Erythroblast (primary cell): ENCODE measurements around the gene CCAR1.

Source experiments
- GATA1 ChIP-seq: IDR thresholded peaks from 2 replicates; pipeline ENCODE4 v1.6.1; 2011; ENCODE audit warnings: low read depth, mild to moderate bottlenecking, control low read depth, low read length, moderate library complexity
- POLR2A ChIP-seq: IDR thresholded peaks from 2 replicates; pipeline ENCODE4 v1.6.1; 2011; ENCODE audit warnings: mild to moderate bottlenecking, low read length

DNA sequence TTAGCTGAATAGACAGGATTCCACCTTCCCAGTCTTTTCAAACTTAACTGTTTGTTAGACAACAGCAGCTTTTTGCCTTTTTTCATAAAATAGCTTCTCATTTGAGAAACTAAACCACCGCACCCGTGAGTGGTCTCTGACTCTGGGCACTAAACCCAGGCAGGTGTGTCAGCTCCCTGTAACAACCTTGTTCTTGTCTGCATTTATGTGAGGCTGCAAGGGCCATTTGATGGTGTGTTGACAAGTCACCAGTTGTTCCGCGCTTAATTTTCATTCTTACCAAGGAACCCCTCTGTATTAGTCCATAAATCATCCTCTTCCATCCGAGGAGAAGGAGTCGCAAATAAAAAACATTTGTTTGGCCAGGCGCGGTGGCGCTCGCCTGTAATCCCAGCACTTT, 107.8 kb downstream of the CCAR1 start:
- TF ChIP-seq POLR2A (no peak), GATA1 (no peak)
